Stromal cell of bone marrow (primary cell): ENCODE measurements around the gene SLC13A3.

ENCODE experiments used
- DNase-seq: peaks from one replicate; pipeline ENCODE4 v3.0.0-alpha.2; 2012; ENCODE audit warnings: low read depth

Gene SLC13A3

GRCh38 chr20:46578745-46579144 lies 72.5 kb downstream of the SLC13A3 start:
- no peak for DNase-seq

- no peak for DNase-seq
Measured at GRCh38 chr20:46576774-46577395, 74.4 kb downstream of the SLC13A3 start.

- DNase-seq: no peak
Measured at GRCh38 chr20:46575937-46576461, 75.3 kb downstream of the SLC13A3 start.

- no peak for DNase-seq
Measured at GRCh38 chr20:46575394-46575793, 75.9 kb downstream of the SLC13A3 start.

- no peak for DNase-seq
Measured at GRCh38 chr20:46573788-46574584, 77.3 kb downstream of the SLC13A3 start.

GRCh38 chr20:46573234-46573633 lies 78.0 kb downstream of the SLC13A3 start:
- DNase-seq: no peak

GRCh38 chr20:46572790-46573189 lies 78.5 kb downstream of the SLC13A3 start:
- no peak for DNase-seq

GRCh38 chr20:46572153-46572552 lies 79.1 kb downstream of the SLC13A3 start:
- DNase-seq: no peak

GRCh38 chr20:46571418-46571817 lies 79.8 kb downstream of the SLC13A3 start:
- no peak for DNase-seq

- DNase-seq: no peak
Measured at GRCh38 chr20:46570956-46571355, 80.3 kb downstream of the SLC13A3 start.

- DNase-seq: no peak
Measured at GRCh38 chr20:46569961-46570360, 81.3 kb downstream of the SLC13A3 start.

GRCh38 chr20:46568570-46569129 lies 82.6 kb downstream of the SLC13A3 start:
- peak; percentile 23 for DNase-seq

GRCh38 chr20:46566125-46566524 lies 85.1 kb downstream of the SLC13A3 start:
- DNase-seq: no peak

- DNase-seq: no peak
Measured at GRCh38 chr20:46564241-46564957, 86.9 kb downstream of the SLC13A3 start.

- DNase-seq: no peak
Measured at GRCh38 chr20:46563860-46564221, 87.4 kb downstream of the SLC13A3 start.

GRCh38 chr20:46563170-46563859 lies 87.9 kb downstream of the SLC13A3 start:
- no peak for DNase-seq

- DNase-seq: peak; percentile 40
Measured at GRCh38 chr20:46562373-46563169, 88.7 kb downstream of the SLC13A3 start.

GRCh38 chr20:46562009-46562372 lies 89.3 kb downstream of the SLC13A3 start:
- no peak for DNase-seq

GRCh38 chr20:46559685-46560440 lies 91.4 kb downstream of the SLC13A3 start:
- DNase-seq: no peak

- no peak for DNase-seq
Measured at GRCh38 chr20:46559001-46559400, 92.3 kb downstream of the SLC13A3 start.
